ENCODE data around the gene PCGF1.

Gene PCGF1

DNA sequence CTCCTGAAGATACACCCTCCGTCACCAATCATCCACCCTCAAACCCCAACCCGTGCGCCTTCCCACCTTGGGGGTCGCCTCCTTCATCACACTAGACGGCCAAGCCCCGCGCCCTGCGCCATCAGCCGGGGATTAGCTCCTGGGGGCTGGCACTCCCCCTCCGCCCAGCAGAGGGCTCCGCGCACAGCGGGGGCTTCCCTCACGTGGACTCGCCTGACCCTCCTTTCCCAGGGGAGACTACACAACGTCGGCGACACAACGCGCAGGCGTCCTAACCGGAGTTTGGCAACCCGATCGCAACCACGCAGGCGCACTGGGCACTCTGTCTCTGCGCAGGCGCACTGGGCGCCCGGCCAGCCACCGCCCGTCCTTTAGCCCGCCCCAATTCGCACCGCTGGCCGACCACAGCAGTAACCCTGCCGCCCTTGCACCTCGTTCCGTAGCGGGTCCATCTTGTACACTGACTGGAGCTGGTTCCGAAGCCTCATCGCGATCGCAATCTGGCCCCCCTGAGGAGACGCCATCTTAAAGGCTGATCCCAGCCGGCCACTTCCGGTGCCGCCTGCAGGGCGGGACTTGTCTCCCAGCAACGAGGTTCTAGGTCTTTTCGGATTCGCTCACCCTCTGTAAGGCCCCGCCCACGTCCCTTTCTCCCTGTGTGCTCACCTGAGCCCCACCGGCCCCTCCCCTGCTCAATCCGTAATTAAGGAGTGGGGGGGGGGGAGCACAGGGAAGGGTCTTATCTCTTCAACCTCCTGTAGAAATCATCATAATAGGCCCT is at the start of gene PCGF1:
PCGF1 (minus strand) TSS at position 551 of the 781 bp plus-strand sequence; CDS start at position 524, 27 bp downstream.
- peak; percentile 99 for DNase-seq

DNA sequence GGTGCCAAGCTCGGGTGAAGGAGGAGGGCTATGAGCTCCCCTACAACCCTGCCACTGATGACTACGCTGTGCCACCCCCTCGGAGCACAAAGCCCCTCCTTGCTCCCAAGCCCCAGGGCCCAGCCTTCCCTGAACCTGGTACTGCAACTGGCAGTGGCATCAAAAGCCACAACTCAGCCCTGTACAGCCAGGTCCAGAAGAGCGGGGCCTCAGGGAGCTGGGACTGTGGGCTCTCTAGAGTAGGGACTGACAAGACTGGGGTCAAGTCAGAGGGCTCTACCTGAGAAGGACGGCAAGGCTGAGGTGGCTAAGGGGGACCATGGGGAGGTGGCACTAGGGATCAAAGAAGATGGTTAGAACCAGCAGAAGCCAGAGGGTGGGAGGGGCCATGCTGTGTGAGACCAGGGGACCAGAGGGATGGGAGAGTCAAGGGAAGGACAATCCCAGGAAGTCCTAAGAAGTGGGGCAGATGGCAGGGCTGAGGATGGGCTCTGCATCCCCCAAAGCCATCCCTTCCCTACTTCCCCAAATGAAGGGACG is 49.4 kb upstream of the PCGF1 start:
- no peak for DNase-seq

DNA sequence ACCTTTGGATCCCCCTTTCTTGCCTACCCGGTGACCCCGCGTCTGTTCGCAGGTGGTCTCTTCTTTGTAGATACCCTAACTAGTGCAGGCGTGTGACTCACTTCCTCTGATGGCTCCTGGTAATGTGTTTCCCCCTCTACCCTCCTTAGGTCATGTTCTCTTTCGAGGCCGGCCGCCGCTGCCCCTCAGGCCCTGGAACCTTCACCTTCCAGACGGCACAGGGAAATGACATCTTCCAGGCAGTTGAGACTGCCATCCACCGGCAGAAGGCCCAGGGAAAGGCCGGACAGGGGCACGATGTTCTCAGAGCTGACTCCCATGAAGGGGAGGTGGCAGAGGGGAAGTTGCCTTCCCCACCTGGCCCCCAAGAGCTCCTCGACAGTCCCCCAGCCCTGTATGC is 48.7 kb upstream of the PCGF1 start:
- no peak for DNase-seq

DNA sequence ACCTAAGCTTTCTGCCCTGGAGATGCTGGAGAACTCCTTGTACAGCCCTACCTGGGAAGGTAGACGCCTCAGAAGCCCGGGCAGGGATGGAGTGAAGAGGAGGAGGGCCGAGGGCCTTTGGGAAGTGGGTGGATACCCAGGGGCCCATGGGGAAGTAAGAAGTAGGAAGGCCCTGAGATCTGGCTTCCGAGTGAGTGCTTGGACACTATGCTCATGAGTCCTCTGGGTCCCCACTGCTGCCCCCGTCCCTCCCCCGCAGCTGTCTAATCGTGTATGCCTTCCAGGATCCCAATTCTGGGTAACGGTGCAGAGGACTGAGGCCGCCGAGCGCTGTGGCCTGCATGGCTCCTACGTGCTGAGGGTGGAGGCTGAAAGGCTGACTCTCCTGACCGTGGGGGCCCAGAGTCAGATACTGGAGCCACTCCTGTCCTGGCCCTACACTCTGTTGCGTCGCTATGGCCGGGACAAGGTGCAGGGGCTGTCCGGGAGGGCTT is 48.2 kb upstream of the PCGF1 start:
- DNase-seq = no peak

DNA sequence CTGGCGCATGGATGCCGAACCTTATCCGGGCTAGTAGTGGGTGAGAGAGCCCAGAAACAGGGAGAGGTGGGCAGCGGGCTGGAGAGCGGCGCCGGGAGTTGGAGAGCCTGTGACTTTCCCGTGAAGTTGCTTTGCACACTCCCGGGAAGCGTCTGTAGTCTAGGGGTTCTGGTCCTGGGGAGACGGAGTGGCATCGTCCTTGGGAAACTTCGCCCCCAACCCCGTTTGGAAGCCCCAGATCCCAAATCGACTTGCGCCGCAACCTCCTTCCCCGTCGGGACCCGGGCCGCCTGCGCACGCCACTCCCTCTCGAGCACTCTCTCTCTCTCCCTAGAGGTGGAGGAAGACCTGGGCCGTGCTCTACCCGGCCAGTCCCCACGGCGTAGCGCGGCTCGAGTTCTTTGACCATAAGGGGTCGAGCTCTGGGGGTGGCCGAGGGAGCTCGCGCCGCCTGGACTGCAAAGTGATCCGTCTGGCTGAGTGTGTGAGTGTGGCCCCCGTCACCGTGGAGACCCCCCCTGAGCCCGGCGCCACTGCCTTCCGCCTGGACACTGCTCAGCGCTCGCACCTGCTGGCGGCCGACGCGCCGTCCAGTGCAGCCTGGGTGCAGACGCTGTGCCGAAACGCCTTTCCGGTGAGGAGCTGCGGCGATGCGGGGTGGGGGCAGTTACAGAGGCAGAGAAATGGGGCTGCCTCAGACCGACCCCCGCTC is 47.5 kb upstream of the PCGF1 start:
- DNase-seq = peak; percentile 57

DNA sequence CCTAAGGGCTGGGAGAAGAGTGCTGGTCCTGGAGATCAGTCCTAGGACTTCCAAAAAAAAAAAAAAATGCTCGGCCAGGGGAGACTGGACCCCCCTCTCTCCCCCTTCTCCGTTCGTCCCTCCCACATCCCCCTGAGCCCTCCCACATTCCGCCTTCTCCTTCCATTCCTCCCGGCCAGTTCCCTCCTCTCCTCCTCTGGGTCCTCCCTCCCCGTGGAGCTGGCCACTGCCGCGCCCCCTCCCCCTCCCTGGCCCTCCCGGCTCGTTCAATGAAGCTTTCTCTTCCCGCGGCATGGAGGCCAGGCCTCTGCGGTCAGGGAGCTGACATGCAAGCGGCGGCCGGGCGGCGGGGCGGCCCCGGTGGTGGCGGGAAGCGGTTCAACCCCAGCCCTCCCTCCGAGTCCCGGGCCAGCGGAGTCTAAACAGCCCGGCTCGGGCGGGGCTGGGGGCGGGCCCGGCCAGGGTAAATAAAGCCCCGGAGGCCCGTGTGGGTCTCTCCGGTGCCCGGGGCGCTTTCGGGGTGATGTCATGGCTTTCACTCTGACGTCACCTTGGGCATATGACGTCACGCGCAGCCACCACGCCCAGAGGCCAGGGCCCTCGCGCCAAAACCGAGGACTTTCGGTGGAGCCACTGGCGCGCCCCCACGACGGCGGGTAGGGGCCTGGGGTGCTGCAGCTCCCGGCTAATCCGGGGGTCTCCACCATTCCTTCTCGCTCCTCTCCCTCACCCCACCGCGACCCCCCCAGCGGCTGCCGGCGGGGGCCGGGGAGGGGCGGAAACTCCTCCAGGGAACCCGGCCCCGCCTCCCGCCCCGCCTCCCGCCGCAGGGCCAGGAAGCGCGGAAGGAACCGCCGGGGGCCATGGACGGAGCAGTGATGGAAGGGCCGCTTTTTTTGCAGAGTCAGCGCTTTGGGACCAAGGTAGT is 46.7 kb upstream of the PCGF1 start, which contains the start of the genes DOK1 and LOXL3:
DOK1 (plus strand) TSS at position 829 of the 928 bp plus-strand sequence; CDS start at position 864, 35 bp downstream.
LOXL3 (minus strand) TSS at position 51 of the 928 bp plus-strand sequence. CDS start 1,308 bp downstream, outside the sequence.
- DNase-seq = peak; percentile 80

DNA sequence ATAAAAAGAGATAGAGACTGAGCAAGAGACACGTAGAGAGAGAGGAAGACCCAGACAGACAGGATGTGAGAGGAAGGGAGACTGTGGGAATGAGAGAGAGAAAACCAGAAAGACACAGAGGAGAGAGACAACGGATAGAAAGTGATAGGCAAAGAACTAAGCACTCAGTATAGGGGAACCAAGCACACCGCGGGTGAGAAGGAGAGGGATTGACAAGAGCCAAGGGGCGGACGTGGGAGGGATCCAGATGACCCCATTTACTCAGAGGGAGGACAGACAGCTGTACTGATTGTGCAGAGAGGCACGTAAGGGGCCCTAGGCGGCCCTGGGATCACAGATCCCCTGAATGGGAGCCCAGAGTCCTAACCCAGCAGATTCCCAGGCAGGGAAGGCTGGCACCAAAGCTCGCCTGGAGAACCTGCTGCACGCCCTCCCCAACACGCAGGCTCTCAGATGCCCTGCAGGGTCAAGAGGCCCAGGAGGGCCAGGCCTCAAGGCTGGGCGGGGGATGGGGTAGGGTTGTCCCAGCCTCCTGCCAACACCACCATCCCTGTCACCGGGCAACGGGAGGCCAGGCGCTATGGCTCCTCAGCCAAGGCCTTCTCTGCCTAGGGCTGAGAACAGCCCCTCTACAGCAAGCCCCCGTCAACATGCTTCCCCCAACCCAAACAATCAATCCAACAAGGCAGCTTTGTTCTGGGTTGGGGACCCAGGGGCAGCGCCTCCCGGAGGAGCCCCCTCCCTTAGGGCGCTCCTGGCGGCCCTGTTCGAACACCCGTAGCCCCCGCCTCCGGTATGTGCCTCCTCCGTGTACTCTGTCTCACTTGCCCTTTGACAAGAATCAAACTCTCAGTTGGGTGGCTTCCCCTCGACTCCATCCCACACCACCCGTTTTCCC is 45.7 kb upstream of the PCGF1 start:
- DNase-seq = no peak

DNA sequence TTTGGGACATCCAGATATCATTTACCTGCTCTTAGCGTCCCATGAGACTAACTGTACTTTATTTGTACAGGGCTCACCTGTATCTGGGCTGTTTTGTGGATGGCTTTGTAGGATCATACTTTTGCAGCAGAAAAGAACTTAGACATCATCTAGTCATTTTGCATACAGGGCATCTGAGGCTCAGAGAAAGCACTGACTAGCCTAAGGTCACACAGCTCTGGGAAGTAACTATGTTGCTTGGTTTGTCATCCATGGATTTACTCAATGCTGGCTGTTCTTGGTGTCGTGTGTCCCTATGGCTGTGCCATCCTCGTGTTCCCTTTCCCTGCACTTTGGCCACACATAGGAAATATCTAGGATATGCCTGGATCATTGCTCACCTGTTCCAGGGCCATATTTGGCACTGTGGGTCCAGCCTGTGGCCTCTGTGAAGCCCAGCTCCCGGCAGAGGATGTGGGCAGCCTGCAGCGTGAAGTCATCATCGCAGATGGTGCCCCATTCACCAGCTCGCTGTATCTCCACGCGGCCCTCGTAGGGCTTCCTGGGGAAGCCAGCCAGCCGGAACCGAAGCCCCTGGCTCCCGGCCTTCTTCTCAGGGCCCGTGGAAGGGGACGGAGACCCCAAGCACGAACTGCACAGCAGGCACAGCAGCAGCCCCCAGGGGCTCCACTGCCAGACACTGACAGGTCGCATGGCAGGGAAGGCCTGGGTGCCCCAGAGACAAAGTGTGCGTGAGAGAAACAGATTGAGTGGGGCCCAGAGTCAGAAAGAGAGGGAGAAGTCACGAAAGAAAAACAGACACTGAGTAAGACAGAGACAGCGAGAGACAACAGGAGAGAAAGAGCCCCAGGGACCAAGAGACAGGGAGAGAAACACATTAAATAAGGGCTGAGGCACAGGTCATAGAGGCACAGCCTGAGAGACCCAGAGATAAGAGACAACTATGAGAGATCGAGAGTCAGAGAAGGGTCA is 44.7 kb upstream of the PCGF1 start:
- DNase-seq = no peak

DNA sequence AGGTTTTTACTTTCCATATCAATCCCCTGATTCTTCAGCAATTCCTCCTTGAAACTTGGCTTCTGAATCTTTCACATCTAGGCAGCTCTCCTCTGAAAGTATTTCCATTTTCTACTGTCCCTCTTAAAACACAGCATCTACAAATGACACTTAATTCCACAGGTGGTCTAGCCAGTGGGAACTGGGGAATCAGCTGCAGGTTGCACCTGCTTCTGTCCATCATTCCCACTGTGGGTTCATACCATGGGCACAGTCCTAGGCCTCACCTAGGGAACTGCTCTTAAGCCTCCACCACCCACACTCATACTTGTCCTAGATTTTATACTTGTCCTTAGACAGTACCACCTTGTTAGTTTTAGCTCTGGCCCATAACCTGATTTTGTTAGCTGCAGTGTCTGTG is 44.0 kb upstream of the PCGF1 start:
- no peak for DNase-seq

DNA sequence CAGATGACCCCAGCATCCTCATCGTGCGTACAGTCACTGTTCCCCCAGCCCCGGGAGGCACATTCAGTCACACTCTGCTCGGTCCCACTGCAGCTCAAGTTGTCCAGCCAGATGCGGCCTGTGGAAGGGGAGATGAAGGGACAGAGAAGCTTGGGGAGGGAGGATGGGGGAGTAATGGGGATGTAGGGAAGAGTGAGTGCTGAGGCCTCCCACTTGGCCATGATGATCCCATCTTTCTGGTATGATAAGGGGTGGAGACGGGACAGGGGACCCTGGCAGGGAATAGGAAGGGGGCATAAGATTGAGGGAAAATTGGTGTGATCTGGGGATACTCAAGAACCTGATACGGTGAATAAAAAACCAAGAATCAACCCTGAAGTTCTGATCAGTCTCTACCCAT is 42.7 kb upstream of the PCGF1 start:
- no peak for DNase-seq

DNA sequence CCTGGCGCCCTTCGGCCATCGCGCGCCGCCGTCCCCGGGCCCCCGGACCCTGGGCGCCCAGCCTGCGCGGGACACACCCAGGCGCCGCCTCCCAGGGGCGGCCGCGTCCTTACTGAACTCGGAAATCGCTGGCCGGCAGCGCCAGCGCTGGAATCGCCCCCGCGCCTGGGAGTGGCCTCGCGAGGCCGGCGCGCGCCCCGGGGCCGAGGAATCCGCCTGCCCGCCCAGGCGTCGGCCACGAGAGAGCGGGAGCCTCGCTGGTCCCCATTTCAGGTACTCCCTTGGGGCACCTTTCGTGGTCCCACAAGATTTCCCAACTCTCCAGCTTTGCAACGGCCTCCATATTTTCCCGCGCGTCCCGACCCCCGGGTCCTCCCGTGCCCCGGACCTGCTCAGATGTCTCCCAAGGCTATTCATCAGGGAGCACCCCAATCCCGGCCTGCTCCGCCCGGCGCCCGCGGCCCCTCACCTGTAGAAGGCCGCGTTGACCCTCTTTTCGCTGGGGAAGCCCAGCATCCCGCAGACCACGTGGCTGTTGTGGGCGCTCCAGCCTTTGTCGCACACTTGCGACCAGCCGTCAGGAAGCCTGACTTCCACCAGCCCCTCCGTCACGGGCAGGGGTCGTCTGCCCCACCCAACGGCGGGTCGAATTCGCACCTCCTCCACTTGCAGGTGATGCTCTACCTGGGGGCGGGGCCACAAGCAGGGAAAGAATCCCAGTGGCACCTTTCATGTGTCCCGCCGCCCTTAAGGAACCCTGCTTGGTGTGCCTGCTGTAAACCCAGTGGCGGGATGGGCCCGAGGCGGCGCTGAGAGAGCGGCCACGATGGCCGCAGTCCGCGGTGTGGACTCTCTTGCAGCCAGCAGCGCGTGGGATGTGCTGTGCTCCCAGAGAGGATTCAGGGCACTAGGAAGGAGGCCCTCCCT is 41.7 kb upstream of the PCGF1 start:
- DNase-seq = no peak

DNA sequence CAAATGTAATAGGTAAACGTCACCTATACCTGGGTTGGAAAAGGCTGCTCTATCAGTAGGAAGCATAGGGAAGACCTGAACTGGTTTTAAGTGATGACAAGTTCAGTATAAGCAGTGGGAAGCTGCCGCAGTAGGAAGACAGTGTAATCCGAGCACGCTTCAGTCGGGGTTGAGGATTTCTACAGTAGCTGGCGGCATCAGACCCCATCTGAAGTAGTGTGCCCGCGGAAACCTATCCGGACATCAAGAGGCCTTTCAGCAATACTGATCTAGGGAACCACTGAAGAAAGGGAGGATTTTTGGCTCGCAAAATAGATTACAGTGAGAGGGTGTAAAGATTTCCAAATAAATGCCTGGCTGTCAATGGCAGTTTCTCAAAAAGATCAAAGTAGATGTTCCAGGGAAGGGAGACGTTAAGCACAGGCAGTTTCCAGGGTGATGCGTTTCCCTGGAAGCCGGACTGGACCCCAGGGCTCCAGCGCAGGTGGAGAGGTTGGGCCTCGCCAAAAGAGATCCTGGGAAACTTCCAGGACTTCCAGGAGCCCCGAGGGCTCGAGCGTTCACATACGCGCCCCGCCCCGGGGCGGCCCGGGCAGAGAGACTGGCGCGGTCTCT is 40.9 kb upstream of the PCGF1 start:
- no peak for DNase-seq

DNA sequence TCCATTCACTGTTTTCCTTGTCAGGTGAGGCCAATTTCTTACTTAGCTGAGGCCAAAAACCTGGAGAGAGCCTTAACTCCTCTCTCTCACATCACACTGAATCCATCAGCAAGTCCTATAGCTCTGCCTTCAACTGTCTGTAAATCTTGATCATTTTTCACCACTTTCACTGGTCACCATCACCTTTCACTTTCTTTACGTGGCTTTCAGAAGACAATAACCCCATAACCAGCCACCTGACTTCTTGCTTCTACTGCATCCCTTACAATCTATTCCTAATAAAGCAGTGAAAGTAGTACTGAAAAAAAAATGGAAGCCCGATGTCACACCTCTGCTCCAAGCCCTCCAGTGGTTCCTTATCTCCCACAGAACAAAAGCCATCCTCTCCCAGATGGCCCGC is 38.5 kb upstream of the PCGF1 start:
- DNase-seq = no peak

DNA sequence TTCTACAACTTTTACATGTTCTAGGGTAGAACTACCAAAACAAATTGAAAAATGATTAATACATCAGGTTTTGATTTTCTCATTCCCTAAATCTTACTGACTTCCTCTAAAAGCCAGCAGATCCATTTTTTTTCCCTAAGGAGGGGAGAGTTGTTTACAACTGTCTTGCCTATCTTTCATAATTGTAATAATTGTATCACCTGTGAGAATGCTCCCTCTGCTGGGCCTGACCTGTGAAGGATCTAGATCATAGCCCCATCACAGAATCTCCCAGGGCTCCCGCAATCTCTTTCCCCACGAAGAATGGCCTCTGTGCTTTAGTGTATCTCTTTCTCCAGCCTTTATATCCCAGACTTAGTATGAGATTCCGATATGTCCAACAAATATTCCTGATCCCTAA is 37.1 kb upstream of the PCGF1 start:
- DNase-seq = no peak

DNA sequence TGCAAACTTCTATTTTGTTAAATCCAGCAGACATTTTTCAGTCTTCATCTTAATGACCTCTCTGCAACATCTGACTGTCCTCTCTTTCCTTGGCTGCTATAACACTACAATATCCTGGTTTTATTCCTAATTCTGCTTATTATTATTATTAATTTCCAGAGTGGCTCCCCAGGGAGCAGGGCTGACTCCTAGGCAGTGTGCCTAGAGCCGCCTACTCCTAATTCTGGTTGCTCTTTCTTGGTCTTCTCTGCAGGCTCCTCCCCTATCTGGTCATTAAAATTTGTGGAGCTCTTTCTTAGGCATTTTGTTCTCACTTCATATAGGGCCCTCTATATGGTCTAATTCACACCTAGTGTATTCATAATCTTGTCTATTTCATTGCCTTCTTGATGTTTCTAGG is 35.5 kb upstream of the PCGF1 start:
- no peak for DNase-seq

DNA sequence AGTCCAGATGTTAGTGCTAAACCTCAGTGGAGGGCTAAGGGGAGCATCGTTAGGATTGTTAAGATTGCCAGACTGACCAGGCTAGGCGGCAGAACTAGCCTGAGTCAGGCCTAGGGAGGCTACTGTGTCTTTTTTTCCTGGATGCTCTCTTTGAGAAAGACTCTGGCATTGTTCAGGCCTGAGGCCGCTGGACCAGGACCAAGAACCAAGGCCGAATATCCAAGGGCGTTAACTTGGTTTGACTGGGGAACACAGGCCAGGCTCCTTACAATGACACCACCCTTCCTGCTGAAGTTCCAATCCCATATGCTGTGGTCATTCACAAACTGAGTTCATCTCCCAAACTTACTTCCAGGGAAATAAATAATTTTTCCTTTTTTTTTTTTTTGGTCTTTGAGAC is 32.8 kb upstream of the PCGF1 start:
- DNase-seq = no peak

DNA sequence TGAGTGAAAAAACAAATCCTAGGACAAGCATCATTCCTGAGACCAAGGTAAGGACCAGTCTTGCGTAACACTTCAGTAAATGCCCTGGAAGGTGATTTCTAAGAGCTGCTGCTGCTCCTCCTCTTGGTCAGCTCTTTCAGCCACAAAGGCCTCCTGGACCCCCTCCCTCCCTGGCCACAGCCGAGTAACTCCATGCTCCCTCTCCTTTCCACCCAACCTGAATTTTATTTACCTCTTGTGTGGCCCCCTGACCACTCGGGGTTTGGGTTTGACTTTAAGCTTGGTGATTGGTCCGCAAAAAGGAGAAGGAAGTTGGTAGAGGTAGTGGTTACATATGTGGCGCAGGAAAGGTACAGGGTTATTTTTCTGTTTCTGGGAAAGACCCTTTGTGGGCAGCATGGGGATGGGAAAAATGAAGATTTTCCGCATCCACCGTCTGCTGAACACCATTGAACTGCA is 31.4 kb upstream of the PCGF1 start:
- no peak for DNase-seq

DNA sequence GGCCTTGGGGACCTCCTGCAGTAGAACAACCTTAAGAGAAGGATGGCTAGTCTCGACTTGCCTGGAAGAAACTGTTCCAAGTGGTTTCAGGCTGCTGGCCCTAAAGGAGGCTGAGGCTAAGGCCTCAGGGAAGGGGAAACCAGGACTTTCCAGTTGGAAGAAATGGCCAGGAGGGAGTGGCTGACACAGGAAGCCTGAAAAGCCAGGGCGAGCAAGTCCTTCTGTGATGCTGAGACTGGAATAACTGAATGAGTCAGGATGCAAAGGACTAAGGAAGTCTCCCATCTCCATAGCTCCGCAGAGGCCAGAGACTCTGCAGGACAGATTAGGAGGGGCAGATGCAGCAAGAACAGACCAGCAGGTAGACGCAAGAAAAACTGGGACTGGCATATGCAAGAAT is 29.6 kb upstream of the PCGF1 start:
- no peak for DNase-seq

Measured in activated CD4-positive, CD25-positive, alpha-beta regulatory T cell treated with anti-CD3 and anti-CD28 coated beads, Interleukin-2, amount 50 U/mL, for 72 hours (primary cell).